Suppressor macrophage treated with lipopolysaccharide for 4 hours (primary cell): ENCODE measurements around the gene CDH12.
"Not testable (repeated sequence)": the region's sequence is repeated elsewhere in the genome, so short reads cannot be mapped to it uniquely, and the experiment has no call there.

ENCODE experiments used
- DNase-seq: peaks from one replicate; pipeline ENCODE4 v3.0.0-alpha.2; 2020

Gene CDH12

DNA sequence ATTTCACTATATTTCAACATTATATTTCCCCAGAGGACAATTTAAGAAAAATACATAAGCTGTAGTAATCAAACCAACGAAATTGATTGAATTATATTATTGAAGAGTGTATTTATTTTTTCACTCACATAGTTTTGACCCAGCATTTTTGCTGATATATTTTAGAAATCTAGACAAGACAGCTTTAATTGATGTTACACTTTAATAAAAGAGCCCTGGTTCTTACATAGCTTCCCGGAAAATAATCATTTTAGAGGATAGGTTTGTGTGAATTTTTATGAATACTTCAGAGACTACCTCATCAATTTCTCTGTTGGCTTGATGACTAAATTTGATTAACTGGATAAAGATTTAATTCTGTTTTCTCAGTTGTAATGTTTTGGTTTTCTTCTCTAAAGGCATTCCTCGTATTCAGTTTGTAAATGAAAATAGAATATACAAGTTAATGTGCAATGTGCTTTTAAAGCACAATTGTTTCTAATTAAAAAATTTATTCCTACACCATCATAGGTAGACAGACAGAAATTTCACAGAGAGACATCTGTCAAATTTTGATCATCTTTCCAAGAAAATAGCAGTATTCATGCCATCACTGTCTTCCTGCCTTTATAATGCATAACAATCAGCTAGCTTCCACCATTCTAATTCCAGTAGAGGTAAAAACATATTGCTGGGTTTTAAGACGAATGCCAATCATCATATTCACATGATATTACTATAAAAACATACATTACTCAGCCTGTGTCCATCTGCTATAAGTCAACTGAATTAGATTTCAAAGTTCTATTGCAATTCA lies 441.4 kb downstream of the CDH12 start:
- DNase-seq = no peak

DNA sequence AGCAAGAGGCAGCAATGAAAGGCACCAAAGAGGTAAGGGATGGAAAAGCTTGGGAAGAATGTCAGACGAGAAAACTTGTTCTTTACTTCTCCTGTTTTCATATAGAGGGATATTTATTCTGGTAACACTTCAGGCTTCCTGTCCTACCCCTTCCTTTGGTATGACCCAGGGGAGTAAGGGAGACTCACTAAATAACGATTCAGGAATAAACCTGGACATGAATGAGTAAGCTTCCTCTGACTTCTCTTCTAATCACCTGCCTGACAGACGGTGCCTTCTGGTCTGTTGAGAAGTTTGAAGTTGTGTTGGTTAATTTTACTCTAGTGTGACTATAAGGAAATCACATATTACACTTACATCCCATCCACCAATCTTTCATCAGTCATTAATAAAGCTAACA lies 461.2 kb downstream of the CDH12 start:
- no peak for DNase-seq

DNA sequence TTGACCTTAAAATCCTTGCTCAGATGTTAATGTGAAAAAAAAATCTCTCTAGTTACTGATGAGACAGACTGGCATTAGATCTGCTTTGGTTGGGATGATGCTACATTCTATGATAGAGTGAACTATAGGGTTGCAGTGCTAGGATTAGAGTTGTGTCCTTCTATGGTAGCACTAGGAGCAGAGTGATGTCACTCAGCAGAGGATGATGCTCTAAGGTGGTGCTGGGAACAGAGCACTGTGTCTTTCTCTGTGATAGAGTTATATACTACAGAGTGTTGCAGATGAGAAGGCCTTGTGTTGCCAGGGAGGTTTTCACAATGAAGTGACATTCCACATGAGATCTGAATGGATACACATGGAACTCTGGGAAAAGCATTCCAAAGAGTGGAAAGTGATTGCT lies 462.3 kb downstream of the CDH12 start:
- no peak for DNase-seq

- DNase-seq = no peak
Measured at GRCh38 chr5:22372826-22373660, 480.1 kb downstream of the CDH12 start.

GRCh38 chr5:22372376-22372775 lies 480.8 kb downstream of the CDH12 start:
- DNase-seq = no peak

DNA sequence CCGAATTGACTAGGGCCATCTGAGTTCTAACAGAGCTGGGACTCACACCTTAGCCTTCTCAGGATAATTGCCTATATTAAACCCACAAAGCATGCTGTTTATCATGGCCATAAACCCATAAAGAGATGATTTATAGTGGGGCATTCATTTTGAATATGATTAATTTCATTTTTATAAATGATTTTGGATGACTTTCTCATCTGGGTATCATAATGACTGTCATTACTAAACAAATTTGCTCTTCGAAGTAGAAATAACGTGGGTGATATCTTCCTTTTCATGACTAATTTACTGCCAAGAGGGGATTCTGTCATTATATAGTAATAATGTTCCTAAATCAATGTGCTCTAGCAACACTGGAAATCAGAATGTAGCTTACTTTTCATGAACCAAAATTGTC lies 498.2 kb downstream of the CDH12 start:
- no peak for DNase-seq

- DNase-seq = no peak
Measured at GRCh38 chr5:22352493-22352892, 500.7 kb downstream of the CDH12 start.

DNA sequence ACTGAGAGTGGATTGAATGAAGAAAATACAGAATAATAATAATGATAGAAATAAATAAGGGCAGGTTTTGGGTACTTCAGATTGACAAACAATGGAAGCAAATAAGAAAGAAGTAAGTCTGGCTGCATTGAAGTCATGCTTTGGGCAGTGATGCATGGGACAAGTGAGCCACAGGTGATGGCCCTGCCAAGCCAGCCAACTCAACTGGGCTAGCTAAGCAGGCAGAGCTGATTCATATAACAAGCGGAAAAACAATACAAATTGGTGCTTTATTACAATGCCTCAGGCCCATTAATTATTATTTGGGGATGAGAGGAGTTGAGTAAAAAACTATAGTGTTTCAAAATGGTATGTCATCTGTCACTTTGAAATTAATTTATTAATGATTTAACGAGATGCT lies 502.0 kb downstream of the CDH12 start:
- no peak for DNase-seq

DNA sequence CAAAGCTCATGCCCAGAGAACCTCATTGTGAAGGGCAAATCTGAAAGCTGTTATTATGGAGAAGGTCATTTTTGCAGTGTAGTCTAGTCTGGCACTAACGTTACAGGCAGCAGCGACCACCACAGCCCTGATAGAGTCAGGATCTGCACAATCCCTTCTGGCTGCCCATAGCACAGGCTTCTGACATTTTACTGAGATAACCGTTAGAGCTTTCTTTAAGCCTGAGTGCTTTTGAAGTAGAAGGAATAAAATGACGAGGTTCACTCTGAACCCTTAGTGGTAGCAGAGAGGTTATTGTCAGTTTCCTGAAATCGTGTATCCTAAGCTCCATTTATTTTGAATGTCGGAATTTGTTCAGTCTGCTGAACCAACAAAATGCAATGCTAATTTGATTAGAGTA lies 505.1 kb downstream of the CDH12 start:
- DNase-seq = no peak

- DNase-seq = no peak
Measured at GRCh38 chr5:22344000-22344399, 509.1 kb downstream of the CDH12 start.

- no peak for DNase-seq
Measured at GRCh38 chr5:22341406-22341805, 511.7 kb downstream of the CDH12 start.

- DNase-seq = not testable (repeated sequence)
Measured at GRCh38 chr5:22332949-22333348, 520.2 kb downstream of the CDH12 start.

- no peak for DNase-seq
Measured at GRCh38 chr5:22329683-22330082, 523.5 kb downstream of the CDH12 start.

GRCh38 chr5:22319798-22320197 lies 533.3 kb downstream of the CDH12 start:
- no peak for DNase-seq

GRCh38 chr5:22316294-22316693 lies 536.9 kb downstream of the CDH12 start:
- no peak for DNase-seq

- not testable (repeated sequence) for DNase-seq
Measured at GRCh38 chr5:22315052-22315451, 538.1 kb downstream of the CDH12 start.

- no peak for DNase-seq
Measured at GRCh38 chr5:22314548-22314947, 538.6 kb downstream of the CDH12 start.

GRCh38 chr5:22306011-22306410 lies 547.1 kb downstream of the CDH12 start:
- no peak for DNase-seq

DNA sequence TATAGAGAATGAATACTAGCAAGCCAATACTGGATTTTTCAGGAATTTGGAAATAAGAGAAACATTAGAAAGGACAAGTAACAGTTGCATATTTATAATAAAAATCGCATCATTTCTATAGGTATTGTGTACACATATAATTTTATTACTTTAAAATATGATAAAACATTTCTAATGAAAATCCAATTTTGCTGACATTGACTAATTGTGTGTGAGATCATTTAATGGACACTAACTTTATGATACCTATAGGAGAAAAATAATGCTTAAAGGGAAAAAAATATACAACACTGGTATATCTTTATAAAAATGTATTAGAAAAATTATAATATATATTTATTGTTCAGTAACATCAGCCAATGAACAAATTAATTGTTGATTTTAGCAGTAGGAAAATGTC lies 557.3 kb downstream of the CDH12 start:
- no peak for DNase-seq

DNA sequence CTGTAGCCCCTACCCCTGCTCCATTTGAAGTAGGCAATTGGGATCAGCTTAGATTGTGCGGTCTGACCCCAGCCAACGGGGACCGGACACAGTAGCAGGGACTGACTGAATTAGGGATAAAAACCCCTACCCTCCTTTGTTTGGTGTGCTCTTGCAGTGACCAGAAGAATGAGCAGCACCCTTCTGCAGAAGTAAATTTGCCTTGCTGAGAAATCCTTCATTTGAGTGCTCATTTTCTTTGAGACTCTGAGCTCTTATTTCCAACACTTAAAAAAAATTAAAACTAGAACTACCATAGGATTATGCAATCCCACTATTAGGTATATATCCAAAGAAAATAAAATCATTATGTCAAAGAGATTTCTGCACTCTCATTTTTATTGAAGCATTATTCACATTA lies 560.0 kb downstream of the CDH12 start:
- no peak for DNase-seq

GRCh38 chr5:22278164-22278563 lies 575.0 kb downstream of the CDH12 start:
- DNase-seq = no peak

DNA sequence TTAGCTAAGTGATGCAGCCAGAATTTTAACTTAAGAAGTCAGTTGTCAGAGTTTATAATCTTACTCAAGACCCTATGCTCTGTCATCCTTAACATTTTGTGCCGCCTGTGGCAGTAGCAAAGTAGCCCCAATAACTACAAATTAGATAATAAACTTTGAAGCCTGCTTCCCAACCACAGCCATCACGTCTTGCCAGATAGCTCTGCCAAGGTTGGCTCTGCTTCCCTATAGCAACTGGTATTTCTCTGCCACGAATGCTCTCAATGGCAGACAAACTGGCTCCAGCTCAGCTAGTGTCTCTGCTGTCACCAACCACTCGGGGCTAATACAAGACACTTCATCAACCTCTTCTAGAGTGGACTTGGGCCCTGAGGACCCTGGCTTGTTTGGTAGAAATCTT lies 576.1 kb downstream of the CDH12 start:
- DNase-seq = no peak

DNA sequence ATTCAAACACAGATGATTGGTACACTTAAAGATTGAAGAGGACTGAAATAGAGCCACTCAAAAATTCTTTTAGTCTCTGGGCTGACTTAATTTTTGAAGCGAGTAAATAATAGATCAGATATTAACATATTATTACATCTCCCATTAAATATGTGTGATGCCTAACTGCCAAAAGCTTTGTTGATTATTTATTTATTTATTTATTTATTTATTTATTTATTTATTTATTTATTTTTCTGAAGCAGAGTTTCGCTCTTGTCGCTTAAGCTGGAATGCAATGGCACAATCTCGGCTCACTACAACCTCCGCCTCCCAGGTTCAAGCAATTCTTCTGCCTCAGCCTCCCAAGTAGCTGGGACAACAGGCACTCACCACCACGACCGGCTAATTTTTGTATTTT lies 587.3 kb downstream of the CDH12 start:
- not testable (repeated sequence) for DNase-seq

GRCh38 chr5:22258139-22258538 lies 595.0 kb downstream of the CDH12 start:
- DNase-seq = no peak
